ENCODE data around the gene TEX11. TPM values are rescaled to one million over a fixed set of nuclear protein-coding genes. Genes with fewer than 3 reads are reported as not detected.
A peak's percentile ranks its signal among the peaks of the same experiment; 100 is the strongest.

The TEX11 gene
- total RNA-seq (2021) (not detected in 2 replicates), Bru-seq, nascent RNA (percentile 4 among the genes with signal in this experiment), BruChase-seq, experiment 1, labeled RNA remaining after a 2-hour chase (percentile 2 among the genes with signal in this experiment), BruChase-seq, experiment 2, labeled RNA remaining after a 6-hour chase (percentile 3 among the genes with signal in this experiment)
- long read RNA-seq: 0 reads

DNA sequence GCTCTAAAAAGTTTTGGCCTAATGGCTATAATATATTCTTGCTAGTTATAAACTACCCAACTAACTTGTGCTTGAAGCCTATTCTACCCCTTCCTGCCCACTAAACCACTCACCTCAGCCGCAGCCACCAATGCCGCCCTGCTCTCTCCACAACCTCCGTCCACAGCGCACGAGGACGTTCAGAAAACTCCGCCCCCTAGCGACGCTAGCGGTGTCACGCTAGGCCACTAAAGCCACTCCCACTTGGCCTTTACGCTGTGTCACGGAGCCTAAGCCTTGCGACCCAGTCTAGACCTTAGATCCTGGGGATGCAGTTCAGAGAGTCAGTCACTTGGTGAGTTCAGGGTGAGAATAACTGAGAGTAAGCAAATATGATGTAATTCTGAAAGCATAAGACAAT, at the start of gene TEX11:
Gene TEX11, minus strand, starts transcription at position 171 of the 400 bp plus-strand sequence. CDS start 922 bp downstream, outside the sequence.
- BruUV-seq (replicated peaks): no TSS peak
- Histone ChIP-seq H2AFZ (no peak within 1 kb of the TSS), H3K4me2 (no peak within 1 kb of the TSS), H3K4me3 (no peak within 1 kb of the TSS), H3K9me3 (ENCODE audit: insufficient read depth, low read depth) (no peaks in the 10 kb centered on the region), H3K4me1 (replicated peaks; ENCODE audit: insufficient read depth) (no peaks in the 10 kb centered on the region), H4K20me1 (ENCODE audit: insufficient read depth) (no peaks in the 10 kb centered on the region), H3K36me3 (ENCODE audit: low read depth) (no peaks in the 10 kb centered on the region), H3K27me3 (ENCODE audit: insufficient read depth, low read depth) (no peaks in the 10 kb centered on the region), H3K27ac (no peak within 1 kb of the TSS), H3F3A (ENCODE audit: insufficient read depth, low read depth) (no peaks in the 10 kb centered on the region), H3K79me2 (ENCODE audit: low read depth) (no peaks in the 10 kb centered on the region), H3K9me2 (ENCODE audit: insufficient read depth) (no peaks in the 10 kb centered on the region)
- intact Hi-C loops (cut with micrococcal nuclease; ENCODE audit: unreplicated experiment): no loop called here
- POLR2A ChIA-PET (ENCODE audit: unreplicated experiment): no interaction called here
- DNase-seq: no peak
- TF ChIP-seq CTCF (conservative IDR thresholded peaks at IDR 0.05) (no peak), EZH2 (IDR thresholded peaks at IDR 0.05; ENCODE audit: low read depth) (no peak)
- CTCF ChIA-PET: no interaction called here

DNA sequence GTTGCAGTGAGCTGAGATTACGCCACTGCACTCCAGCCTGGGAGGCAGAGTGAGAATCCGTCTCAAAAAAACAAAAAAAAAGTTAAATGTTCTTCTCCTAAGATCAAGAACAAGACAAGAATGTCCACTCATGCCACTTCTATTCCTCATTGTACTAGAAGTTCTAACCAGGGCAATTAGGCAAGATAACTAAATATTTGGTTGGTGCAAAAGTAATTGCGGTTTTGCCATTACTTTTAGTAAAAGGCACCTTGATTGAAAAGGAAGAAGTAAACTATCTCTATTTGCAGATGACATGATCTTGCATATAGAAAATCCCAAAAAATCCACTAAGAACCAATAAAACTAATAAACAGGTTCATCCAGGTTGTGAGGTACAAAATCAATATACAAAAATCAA, 46.4 kb upstream of the TEX11 start:
- no peaks in the 10 kb centered on the region for H4K20me1 ChIP-seq (ENCODE audit: insufficient read depth)
- no peaks in the 10 kb centered on the region for H3K79me2 ChIP-seq (ENCODE audit: low read depth)
- ChIA-PET POLR2A (ENCODE audit: unreplicated experiment) (no interaction called here), CTCF (no interaction called here)
- no peaks in the 10 kb centered on the region for H3K4me1 ChIP-seq (replicated peaks; ENCODE audit: insufficient read depth)
- no peak overlapping the region for H3K27ac ChIP-seq
- no peaks in the 10 kb centered on the region for H3K36me3 ChIP-seq (ENCODE audit: low read depth)
- H3K9me2 ChIP-seq (ENCODE audit: insufficient read depth): no peaks in the 10 kb centered on the region
- no peak overlapping the region for H2AFZ ChIP-seq
- no peak for DNase-seq
- no peaks in the 10 kb centered on the region for H3F3A ChIP-seq (ENCODE audit: insufficient read depth, low read depth)
- H3K4me2 ChIP-seq: no peak overlapping the region
- H3K9me3 ChIP-seq (ENCODE audit: insufficient read depth, low read depth): no peaks in the 10 kb centered on the region
- no peak for TF ChIP-seq CTCF (conservative IDR thresholded peaks at IDR 0.05)
- no peak for TF ChIP-seq EZH2 (IDR thresholded peaks at IDR 0.05; ENCODE audit: low read depth)
- H3K4me3 ChIP-seq: no peak overlapping the region
- no TSS peak for BruUV-seq (replicated peaks)
- intact Hi-C loops (cut with micrococcal nuclease; ENCODE audit: unreplicated experiment): no loop called here
- peaks cover 5% of the 10 kb centered on the region; the same call in 1 of the 2 replicates for H3K27me3 ChIP-seq (ENCODE audit: insufficient read depth, low read depth)

GRCh38 chrX:70924294-70924911, 15.9 kb upstream of the TEX11 start:
- BruUV-seq (replicated peaks): no TSS peak

More at GRCh38 chrX:70924294-70924911, 15.9 kb upstream of the TEX11 start:
- no peak for TF ChIP-seq EZH2 (IDR thresholded peaks at IDR 0.05; ENCODE audit: low read depth)
- no peak for TF ChIP-seq CTCF (conservative IDR thresholded peaks at IDR 0.05)
- Histone ChIP-seq H3K4me1 (replicated peaks; ENCODE audit: insufficient read depth) (no peaks in the 10 kb centered on the region), H3K9me3 (ENCODE audit: insufficient read depth, low read depth) (no peaks in the 10 kb centered on the region), H3K9me2 (ENCODE audit: insufficient read depth) (no peaks in the 10 kb centered on the region), H3K27me3 (ENCODE audit: insufficient read depth, low read depth) (peaks cover 53% of the 10 kb centered on the region), H3K27ac (no peak overlapping the region), H4K20me1 (ENCODE audit: insufficient read depth) (no peaks in the 10 kb centered on the region), H3K4me3 (no peak overlapping the region), H2AFZ (no peak overlapping the region), H3K36me3 (ENCODE audit: low read depth) (no peaks in the 10 kb centered on the region), H3K4me2 (no peak overlapping the region), H3K79me2 (ENCODE audit: low read depth) (no peaks in the 10 kb centered on the region), H3F3A (ENCODE audit: insufficient read depth, low read depth) (no peaks in the 10 kb centered on the region)
- intact Hi-C loops (cut with micrococcal nuclease; ENCODE audit: unreplicated experiment): no loop called here
- ChIA-PET CTCF (no interaction called here), POLR2A (ENCODE audit: unreplicated experiment) (interaction anchor here (0.6 kb wide), 1 partner anchor 634 kb away, joined by 4 read pairs; the partner anchor contains the start of gene KIF4A)
- no peak for DNase-seq
